Neutrophil (primary cell): Measurements from ENCODE around the gene SLC47A1.
"Not testable (repeated sequence)": the region's sequence is repeated elsewhere in the genome, so short reads cannot be mapped to it uniquely, and the experiment has no call there.

Experiments
- H3K27ac ChIP-seq: fragments of 200-600 bp; sonication (generic); 2 replicates; pipeline ENCODE4 v1.5.1; 2016; ENCODE audit warnings: mild to moderate bottlenecking, moderate library complexity
- H3K27me3 ChIP-seq: fragments of 200-600 bp; sonication (generic); 2 replicates; pipeline ENCODE4 v1.6.0; 2016; ENCODE audit warnings: mild to moderate bottlenecking
- H3K36me3 ChIP-seq: fragments of 200-600 bp; sonication (generic); 2 replicates; pipeline ENCODE4 v1.5.1; 2017
- H3K4me1 ChIP-seq, 2 experiments: fragments of 200-600 bp in 1 of 2; sonication (generic) in 1 of 2; 1 replicate in 1 of 2; 2 replicates in 1 of 2; pipeline versions ENCODE4 v1.5.1 to v1.6.1; 2013 to 2016; ENCODE audit warnings: low read depth in 1 of 2, low read length in 1 of 2, mild to moderate bottlenecking in 1 of 2, moderate library complexity in 1 of 2; ENCODE audit not compliant: control insufficient read depth in 1 of 2, insufficient read depth in 1 of 2
- H3K4me3 ChIP-seq, 2 experiments: fragments of 200-600 bp in 1 of 2; sonication (generic) in 1 of 2; 1 replicate in 1 of 2; 2 replicates in 1 of 2; pipeline ENCODE4 v1.5.1; 2013 to 2016; ENCODE audit warnings: low read depth in 1 of 2, low read length in 1 of 2, mild to moderate bottlenecking in 1 of 2, moderate library complexity in 1 of 2
- H3K9me3 ChIP-seq: fragments of 200-600 bp; sonication (generic); 2 replicates; pipeline ENCODE4 v1.5.1; 2016
- CTCF ChIP-seq: fragments of 200-600 bp; sonication (generic); IDR thresholded peaks from 2 replicates; pipeline ENCODE4 v1.5.1; 2016; ENCODE audit warnings: antibody characterized with exemption

SLC47A1 gene

GRCh38 chr17:19517699-19518098 is 16.0 kb upstream of the SLC47A1 start:
- H3K4me3 ChIP-seq = no peak overlapping the region
- H3K9me3 ChIP-seq = no peaks in the 10 kb centered on the region
- H3K36me3 ChIP-seq = no peaks in the 10 kb centered on the region
- no peaks in the 10 kb centered on the region for H3K27me3 ChIP-seq
- peaks cover 12 to 31% of the 10 kb centered on the region in 2 experiments for H3K4me1 ChIP-seq
- no peak overlapping the region for H3K27ac ChIP-seq
- no peak for TF ChIP-seq CTCF

GRCh38 chr17:19519388-19520291 is 14.0 kb upstream of the SLC47A1 start:
- not testable (repeated sequence) for H3K36me3 ChIP-seq, H3K9me3 ChIP-seq, H3K27me3 ChIP-seq, H3K4me3 ChIP-seq
- Histone ChIP-seq H3K27ac (peak overlapping the region; percentile 54), H3K4me1 (peaks cover 12 to 26% of the 10 kb centered on the region in 2 experiments)

GRCh38 chr17:19520641-19521040 is 13.0 kb upstream of the SLC47A1 start:
- H3K27ac ChIP-seq = peak overlapping the region; percentile 54
- no peaks in the 10 kb centered on the region for H3K36me3 ChIP-seq
- no peaks in the 10 kb centered on the region for H3K9me3 ChIP-seq
- peaks cover 12 to 26% of the 10 kb centered on the region in 2 experiments for H3K4me1 ChIP-seq
- no peak for TF ChIP-seq CTCF
- no peak overlapping the region for H3K4me3 ChIP-seq
- H3K27me3 ChIP-seq = no peaks in the 10 kb centered on the region

- TF ChIP-seq CTCF = no peak
- Histone ChIP-seq H3K4me1 (peaks cover 12 to 26% of the 10 kb centered on the region in 2 experiments), H3K4me3 (no peak overlapping the region), H3K27ac (no peak overlapping the region), H3K36me3 (no peaks in the 10 kb centered on the region), H3K9me3 (no peaks in the 10 kb centered on the region), H3K27me3 (no peaks in the 10 kb centered on the region)
Measured at GRCh38 chr17:19523690-19524089, 10.0 kb upstream of the SLC47A1 start.

GRCh38 chr17:19526950-19527349 is 6.7 kb upstream of the SLC47A1 start:
- H3K9me3 ChIP-seq, H3K27me3 ChIP-seq, H3K4me3 ChIP-seq, H3K27ac ChIP-seq, H3K4me1 ChIP-seq, H3K36me3 ChIP-seq: not testable (repeated sequence)

- peaks cover 40% of the 10 kb centered on the region for H3K27me3 ChIP-seq
- no peak for TF ChIP-seq CTCF
- H3K4me1 ChIP-seq = peaks cover 19 to 20% of the 10 kb centered on the region in 2 experiments
- H3K9me3 ChIP-seq = no peaks in the 10 kb centered on the region
- no peak overlapping the region for H3K27ac ChIP-seq
- no peak overlapping the region for H3K4me3 ChIP-seq
- no peaks in the 10 kb centered on the region for H3K36me3 ChIP-seq
Measured at GRCh38 chr17:19531780-19532501, 1.7 kb upstream of the SLC47A1 start.
